ENCODE measurements around the gene LOC101059915.
"Not testable (repeated sequence)": the region's sequence is repeated elsewhere in the genome, so short reads cannot be mapped to it uniquely, and the experiment has no call there.

- TF ChIP-seq CTCF (IDR thresholded peaks at IDR 0.05; ENCODE audit: low read depth, low read length, missing input control); RAD21 (IDR thresholded peaks at IDR 0.05); YY1 (IDR thresholded peaks at IDR 0.05); EGR1 (IDR thresholded peaks at IDR 0.05; ENCODE audit: low read depth in 2 of 2); RXRA (IDR thresholded peaks at IDR 0.05); FOXA1 (IDR thresholded peaks at IDR 0.05); JUND (IDR thresholded peaks at IDR 0.05); GABPA (IDR thresholded peaks at IDR 0.05 in 1 of 2, conservative IDR thresholded peaks at IDR 0.05 in 1 of 2); SP1 (IDR thresholded peaks at IDR 0.05); TAF1 (conservative IDR thresholded peaks at IDR 0.05); ATF3 (IDR thresholded peaks at IDR 0.05): not testable (repeated sequence)
- TF ChIP-seq, protein P1, sequence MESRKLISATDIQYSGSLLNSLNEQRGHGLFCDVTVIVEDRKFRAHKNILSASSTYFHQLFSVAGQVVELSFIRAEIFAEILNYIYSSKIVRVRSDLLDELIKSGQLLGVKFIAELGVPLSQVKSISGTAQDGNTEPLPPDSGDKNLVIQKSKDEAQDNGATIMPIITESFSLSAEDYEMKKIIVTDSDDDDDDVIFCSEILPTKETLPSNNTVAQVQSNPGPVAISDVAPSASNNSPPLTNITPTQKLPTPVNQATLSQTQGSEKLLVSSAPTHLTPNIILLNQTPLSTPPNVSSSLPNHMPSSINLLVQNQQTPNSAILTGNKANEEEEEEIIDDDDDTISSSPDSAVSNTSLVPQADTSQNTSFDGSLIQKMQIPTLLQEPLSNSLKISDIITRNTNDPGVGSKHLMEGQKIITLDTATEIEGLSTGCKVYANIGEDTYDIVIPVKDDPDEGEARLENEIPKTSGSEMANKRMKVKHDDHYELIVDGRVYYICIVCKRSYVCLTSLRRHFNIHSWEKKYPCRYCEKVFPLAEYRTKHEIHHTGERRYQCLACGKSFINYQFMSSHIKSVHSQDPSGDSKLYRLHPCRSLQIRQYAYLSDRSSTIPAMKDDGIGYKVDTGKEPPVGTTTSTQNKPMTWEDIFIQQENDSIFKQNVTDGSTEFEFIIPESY (IDR thresholded peaks at IDR 0.05) = not testable (repeated sequence)
- TF ChIP-seq, protein P2, sequence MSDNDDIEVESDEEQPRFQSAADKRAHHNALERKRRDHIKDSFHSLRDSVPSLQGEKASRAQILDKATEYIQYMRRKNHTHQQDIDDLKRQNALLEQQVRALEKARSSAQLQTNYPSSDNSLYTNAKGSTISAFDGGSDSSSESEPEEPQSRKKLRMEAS (IDR thresholded peaks at IDR 0.05) = not testable (repeated sequence)
- TF ChIP-seq, protein P3, sequence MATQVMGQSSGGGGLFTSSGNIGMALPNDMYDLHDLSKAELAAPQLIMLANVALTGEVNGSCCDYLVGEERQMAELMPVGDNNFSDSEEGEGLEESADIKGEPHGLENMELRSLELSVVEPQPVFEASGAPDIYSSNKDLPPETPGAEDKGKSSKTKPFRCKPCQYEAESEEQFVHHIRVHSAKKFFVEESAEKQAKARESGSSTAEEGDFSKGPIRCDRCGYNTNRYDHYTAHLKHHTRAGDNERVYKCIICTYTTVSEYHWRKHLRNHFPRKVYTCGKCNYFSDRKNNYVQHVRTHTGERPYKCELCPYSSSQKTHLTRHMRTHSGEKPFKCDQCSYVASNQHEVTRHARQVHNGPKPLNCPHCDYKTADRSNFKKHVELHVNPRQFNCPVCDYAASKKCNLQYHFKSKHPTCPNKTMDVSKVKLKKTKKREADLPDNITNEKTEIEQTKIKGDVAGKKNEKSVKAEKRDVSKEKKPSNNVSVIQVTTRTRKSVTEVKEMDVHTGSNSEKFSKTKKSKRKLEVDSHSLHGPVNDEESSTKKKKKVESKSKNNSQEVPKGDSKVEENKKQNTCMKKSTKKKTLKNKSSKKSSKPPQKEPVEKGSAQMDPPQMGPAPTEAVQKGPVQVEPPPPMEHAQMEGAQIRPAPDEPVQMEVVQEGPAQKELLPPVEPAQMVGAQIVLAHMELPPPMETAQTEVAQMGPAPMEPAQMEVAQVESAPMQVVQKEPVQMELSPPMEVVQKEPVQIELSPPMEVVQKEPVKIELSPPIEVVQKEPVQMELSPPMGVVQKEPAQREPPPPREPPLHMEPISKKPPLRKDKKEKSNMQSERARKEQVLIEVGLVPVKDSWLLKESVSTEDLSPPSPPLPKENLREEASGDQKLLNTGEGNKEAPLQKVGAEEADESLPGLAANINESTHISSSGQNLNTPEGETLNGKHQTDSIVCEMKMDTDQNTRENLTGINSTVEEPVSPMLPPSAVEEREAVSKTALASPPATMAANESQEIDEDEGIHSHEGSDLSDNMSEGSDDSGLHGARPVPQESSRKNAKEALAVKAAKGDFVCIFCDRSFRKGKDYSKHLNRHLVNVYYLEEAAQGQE (IDR thresholded peaks at IDR 0.05) = not testable (repeated sequence)
Measured at GRCh38 chrX:71644406-71644805, 22.9 kb upstream of the LOC101059915 start.

Measured in liver (tissue), 3 donors.